DMS114 treated with DMSO at 0.1 percent for 48 hours (cell line): ENCODE results near the gene SDR9C7.
"Not testable (repeated sequence)": the region's sequence is repeated elsewhere in the genome, so short reads cannot be mapped to it uniquely, and the experiment has no call there.

ENCODE experiments used
- DNase-seq: peaks from one replicate; lab custom pipeline; 2025; ENCODE audit not compliant: unreplicated experiment; lab: John Stamatoyannopoulos, UW

Gene SDR9C7

DNA sequence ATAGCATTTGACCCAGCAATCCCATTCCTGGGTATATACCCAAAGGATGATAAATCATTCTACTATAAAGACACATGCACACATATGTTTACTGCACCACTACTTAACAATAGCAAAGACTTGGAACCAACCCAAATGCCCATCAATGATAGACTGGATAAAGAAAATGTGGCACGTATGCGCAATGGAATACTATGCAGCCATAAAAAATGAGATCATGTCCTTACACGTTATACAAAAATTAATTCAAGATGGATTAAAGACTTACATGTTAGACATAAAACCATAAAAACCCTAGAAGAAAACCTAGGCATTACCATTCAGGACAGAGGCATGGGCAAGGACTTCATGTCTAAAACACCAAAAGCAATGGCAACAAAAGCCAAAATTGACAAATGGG lies 16.1 kb downstream of the SDR9C7 start:
- DNase-seq = not testable (repeated sequence)

GRCh38 chr12:56916996-56917333 lies 17.2 kb downstream of the SDR9C7 start:
- no peak for DNase-seq

DNA sequence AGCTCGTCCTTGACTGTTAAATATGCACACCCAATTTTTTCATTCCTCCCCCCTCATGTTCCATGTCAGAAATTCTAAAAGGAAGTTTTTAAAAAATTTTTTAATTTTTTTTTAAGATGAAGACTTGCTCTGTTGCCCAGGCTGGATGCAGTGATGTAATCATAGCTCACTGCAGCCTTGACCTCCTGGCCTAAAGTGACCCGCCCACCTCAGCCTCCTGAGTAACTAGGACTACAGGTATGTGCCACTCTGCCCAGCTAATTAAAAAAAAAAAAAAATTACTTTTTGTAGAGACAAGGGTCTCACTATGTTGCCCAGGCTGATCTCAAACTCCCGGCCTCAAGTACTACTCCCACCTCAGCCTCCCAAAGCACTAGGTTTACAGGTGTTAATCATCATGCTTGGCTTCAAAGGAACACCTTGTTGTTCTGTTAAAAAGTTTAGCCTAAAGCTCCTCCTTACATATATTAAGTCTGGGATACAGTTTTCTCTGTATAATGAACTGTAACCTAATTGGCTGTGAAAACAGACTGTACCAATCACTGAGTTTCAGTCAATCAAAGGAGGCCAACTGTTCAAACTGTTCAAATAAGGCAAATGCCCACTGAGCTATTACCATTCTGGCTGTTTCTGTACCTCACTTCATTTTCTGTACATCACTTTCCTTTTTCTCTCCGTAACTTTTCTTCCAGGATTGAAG lies 17.8 kb downstream of the SDR9C7 start:
- DNase-seq = no peak

DNA sequence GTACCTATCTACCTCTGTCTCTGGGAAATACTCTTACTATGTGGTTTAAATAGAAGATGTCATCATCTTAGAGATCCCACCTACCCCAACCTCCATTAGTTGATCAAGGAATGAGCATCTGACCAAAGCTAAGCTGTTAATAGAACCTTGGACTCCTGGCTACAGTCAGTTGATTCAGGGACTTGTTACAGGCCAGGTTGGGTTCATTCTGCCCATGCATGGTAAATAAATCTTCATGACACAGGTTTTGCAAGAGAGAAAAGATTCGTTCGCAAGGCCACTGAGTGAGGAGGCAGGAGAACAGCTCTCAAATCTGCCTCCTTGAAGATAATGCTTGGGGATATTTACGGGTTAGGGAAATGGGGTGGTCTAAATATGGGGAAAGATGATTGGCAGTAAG lies 19.5 kb downstream of the SDR9C7 start:
- DNase-seq = no peak

- no peak for DNase-seq
Observed at GRCh38 chr12:56914256-56914655, 20.0 kb downstream of the SDR9C7 start.

DNA sequence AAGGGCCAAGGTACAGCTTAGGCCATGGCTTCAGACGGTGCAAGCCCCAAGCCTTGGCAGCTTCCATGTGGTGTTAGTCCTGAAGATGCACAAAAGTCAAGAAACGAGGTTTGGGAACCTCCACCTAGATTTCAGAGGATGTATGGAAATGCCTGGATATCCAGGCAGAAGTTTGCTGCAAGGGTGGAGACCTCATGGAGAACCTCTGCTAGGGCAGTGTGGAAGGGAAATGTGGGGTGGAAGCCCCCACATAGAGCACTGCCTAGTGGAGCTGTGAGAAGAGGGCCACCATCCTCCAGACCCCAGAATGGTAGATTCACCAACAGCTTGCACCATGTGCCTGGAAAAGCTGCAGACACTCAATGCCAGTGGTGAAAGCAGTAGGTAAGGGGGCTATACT lies 24.8 kb downstream of the SDR9C7 start:
- not testable (repeated sequence) for DNase-seq

GRCh38 chr12:56908136-56908535 lies 26.1 kb downstream of the SDR9C7 start:
- no peak for DNase-seq

DNA sequence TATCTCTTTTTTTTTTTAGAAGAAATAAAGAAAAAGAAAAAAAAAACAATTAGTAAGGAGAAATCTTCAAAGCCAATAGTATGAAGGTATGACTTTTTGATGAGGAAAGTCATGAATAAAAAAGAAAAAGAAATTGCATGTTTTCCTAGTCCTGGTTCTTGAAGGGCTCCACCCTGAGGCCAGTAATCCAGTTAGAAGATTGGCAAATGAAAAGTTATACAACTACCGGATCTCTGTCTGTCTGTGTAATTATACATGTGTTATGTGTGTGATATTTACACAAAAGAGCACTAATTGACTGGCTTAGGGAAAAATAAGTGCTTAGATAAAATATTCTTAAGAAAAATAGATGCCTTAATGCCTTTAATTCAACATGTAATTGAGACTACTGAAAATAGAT lies 28.4 kb downstream of the SDR9C7 start:
- no peak for DNase-seq

DNA sequence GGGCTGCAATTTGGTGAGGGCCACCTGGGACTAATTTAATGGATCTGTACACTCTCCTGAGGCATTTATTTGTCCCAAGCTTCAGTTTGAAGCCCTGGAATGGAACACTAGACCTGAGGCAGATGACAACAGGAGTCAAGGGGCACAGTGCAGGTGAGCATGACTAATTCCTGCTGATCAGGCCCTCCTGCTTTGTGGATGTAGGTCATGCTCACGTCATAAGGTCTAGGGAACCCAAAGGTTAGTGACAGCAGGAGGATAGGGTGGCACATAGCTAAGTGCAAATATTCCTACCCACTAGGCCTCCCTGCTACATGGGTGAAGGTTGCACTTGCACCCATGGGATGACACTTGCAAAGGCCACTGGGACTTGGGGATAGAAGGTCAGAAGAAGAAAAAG lies 30.8 kb downstream of the SDR9C7 start:
- no peak for DNase-seq

DNA sequence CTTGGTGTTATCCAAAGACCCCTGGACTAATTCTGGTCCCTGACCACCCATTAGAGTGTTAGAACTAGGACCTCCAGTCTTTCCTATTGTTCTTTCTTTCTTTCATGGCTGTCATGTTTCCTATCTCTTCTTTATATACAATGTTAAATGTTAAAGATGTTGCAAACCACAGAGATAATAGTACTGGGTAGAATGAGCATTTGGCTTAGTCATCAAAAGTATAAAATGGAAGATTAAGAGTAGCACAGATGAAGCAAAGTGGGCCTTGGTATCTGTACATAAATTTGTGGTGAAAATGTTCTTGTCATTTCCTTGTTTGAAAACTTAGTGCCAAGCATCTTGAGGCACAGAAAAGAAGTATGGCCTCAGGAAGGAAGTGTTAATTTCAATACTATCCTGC lies 32.9 kb downstream of the SDR9C7 start:
- not testable (repeated sequence) for DNase-seq

- DNase-seq = no peak
Observed at GRCh38 chr12:56900583-56900982, 33.6 kb downstream of the SDR9C7 start.

- DNase-seq = no peak
Observed at GRCh38 chr12:56898938-56899337, 35.3 kb downstream of the SDR9C7 start.

DNA sequence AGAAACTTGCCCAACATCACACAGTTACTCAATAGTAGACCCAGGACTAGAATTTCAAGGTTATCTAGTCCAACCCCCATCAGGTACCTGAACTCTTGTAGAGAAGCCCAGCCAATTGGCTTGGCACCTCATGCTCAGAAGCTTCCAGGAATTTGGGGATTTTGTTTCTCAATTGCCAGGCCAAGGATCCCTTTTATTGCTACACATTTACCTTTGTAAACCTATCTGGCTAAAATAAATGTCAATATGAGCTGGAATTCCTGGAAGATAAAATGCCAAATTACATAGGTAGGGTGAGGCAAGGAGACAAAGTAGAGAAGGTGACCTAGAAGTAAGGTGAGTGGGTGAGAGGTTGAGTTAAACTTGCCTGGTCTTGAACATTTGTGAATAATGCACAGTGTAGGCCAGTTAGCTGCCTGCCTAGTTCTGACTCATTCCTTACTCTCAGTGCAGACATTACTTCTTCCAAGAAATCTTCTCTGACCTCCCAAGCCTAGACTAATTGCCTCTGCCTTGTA lies 36.3 kb downstream of the SDR9C7 start:
- DNase-seq = no peak

- no peak for DNase-seq
Observed at GRCh38 chr12:56896082-56896481, 38.1 kb downstream of the SDR9C7 start.

DNA sequence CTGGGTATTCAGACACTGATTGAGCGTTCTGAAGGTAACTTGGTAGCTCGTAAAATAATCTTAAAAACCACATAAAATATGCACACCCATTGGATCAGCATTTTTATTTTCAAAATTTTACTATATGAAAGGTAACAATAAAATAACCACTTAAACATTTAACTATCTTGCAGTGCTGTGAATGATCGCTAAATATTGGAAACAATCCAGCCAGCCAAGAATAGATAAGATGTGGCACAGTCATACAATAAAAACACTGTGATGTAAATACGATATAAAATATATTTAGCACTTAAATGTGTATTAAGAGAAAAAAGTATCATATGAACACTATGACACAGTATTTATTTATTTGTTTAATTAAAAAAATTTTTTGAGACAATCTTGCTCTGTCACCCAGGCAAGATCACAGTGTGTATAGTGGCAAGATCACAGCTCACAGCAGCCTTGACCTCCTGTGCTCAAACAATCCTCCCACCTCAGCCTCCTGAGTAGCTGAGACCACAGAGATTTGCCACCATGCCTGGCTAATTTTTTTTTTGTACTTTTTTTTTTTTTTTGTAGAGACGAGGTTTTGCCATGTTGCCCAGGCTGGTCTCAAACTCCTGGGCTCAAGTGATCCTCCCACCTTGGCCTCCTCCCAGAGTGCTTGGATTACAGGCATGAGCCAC lies 39.4 kb downstream of the SDR9C7 start:
- no peak for DNase-seq

- not testable (repeated sequence) for DNase-seq
Observed at GRCh38 chr12:56891885-56892284, 42.3 kb downstream of the SDR9C7 start.

DNA sequence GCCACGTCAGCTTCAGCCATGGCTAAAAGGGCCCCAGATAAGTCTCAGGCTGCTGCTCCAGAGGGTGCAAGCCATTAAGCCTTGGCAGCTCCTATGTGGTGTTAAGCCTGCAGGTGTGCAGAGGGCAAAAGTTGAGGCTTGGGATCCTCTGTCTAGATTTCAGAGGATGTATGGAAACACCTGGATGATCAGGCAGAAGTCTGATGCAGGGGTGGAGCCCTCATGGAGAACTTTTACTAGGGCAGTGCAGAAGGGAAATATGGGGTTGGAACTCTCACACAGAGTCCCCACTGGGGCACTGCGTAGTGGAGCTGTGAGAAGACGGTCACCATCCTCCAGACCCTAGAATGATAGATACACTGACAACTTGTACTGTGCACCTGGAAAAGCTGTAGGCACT lies 47.9 kb downstream of the SDR9C7 start:
- no peak for DNase-seq

DNA sequence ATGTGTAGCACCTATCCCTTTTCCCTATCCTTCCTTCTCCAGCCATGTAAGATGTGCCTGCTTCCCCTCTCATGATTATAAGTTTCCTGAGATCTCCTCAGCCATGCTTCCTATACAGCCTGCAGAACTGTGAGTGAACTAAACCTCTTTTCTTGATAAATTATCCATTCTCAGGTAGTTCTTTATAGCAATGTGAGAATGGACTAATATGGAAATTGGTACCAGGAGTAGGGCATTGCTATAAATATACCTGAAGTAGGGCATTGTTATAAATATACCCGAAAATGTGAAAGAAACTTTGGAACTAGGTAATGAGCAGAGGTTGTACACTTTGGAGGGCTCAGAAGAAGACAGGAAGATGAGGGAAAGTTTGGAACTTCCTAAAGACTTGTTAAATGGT lies 48.9 kb downstream of the SDR9C7 start:
- no peak for DNase-seq

GRCh38 chr12:56884421-56884820 lies 49.8 kb downstream of the SDR9C7 start:
- no peak for DNase-seq

GRCh38 chr12:56882407-56882806 lies 51.8 kb downstream of the SDR9C7 start:
- not testable (repeated sequence) for DNase-seq

- no peak for DNase-seq
Observed at GRCh38 chr12:56880125-56880992, 53.8 kb downstream of the SDR9C7 start.
